Keratinocyte (primary cell): ENCODE measurements around the gene HOXA10. TPM values are rescaled to one million over a fixed set of nuclear protein-coding genes. Genes with fewer than 3 reads are reported as not detected.
A peak's percentile ranks its signal among the peaks of the same experiment; 100 is the strongest.

Experiments
- DNase-seq: peaks from one replicate; pipeline ENCODE4 v3.0.0-alpha.2; 2011; ENCODE audit warnings: low read depth, missing footprints, low spot score
- FAIRE-seq: peaks from 2 replicates; lab custom pipeline; 2011; peaks lifted over from hg19 to GRCh38; lab: Jason Lieb, UNC
- H2AFZ ChIP-seq: 2 replicates; pipeline ENCODE4 v1.6.0; 2012; ENCODE audit warnings: low read length, control low read depth, inconsistent platforms; ENCODE audit not compliant: control insufficient read depth
- H3K27ac ChIP-seq: 2 replicates; pipeline ENCODE4 v1.5.1; 2011; ENCODE audit warnings: low read length; ENCODE audit not compliant: control insufficient read depth, insufficient read depth
- H3K27me3 ChIP-seq: 3 replicates; pipeline ENCODE4 v1.6.0; 2011; ENCODE audit warnings: low read length; ENCODE audit not compliant: control insufficient read depth, insufficient read depth; ENCODE audit errors: extremely low read depth
- H3K36me3 ChIP-seq, 2 experiments: 2 replicates in 1 of 2; 3 replicates in 1 of 2; pipeline ENCODE4 v1.5.1; 2011; ENCODE audit warnings: low read length in 2 of 2, mild to moderate bottlenecking in 1 of 2; ENCODE audit not compliant: control insufficient read depth in 2 of 2, insufficient read depth in 2 of 2; ENCODE audit errors: extremely low read depth in 1 of 2
- H3K4me1 ChIP-seq: 3 replicates; pipeline ENCODE4 v1.5.1; 2011; ENCODE audit warnings: low read length; ENCODE audit not compliant: control insufficient read depth, insufficient read depth; ENCODE audit errors: extremely low read depth
- H3K4me2 ChIP-seq: 3 replicates; pipeline ENCODE4 v1.6.0; 2011; ENCODE audit warnings: low read depth, low read length; ENCODE audit not compliant: control insufficient read depth, insufficient read depth; ENCODE audit errors: extremely low read depth
- H3K4me3 ChIP-seq, 3 experiments: fragments of 200-600 bp in 1 of 3; sonication (generic) in 1 of 3; 2 replicates in 2 of 3; 3 replicates in 1 of 3; pipeline ENCODE4 v1.5.1; 2011 to 2016; ENCODE audit warnings: low read length in 3 of 3, mild to moderate bottlenecking in 3 of 3, control low read depth in 2 of 3, inconsistent platforms in 1 of 3, low read depth in 1 of 3, mixed read lengths in 1 of 3, mixed run types in 1 of 3, moderate library complexity in 1 of 3; ENCODE audit not compliant: control insufficient read depth in 2 of 3, insufficient read depth in 2 of 3; ENCODE audit errors: extremely low read depth in 1 of 3
- H3K79me2 ChIP-seq: 2 replicates; pipeline ENCODE4 v1.6.0; 2012; ENCODE audit warnings: low read length; ENCODE audit not compliant: control insufficient read depth, insufficient read depth
- H3K9ac ChIP-seq: 3 replicates; pipeline ENCODE4 v1.6.0; 2011; ENCODE audit warnings: low read length; ENCODE audit not compliant: control insufficient read depth, insufficient read depth; ENCODE audit errors: extremely low read depth
- H3K9me1 ChIP-seq: 3 replicates; pipeline ENCODE4 v1.6.0; 2011; ENCODE audit warnings: low read length; ENCODE audit not compliant: control insufficient read depth, insufficient read depth; ENCODE audit errors: extremely low read depth
- H3K9me3 ChIP-seq: 2 replicates; pipeline ENCODE4 v1.5.1; 2012; ENCODE audit warnings: low read depth, low read length; ENCODE audit not compliant: control insufficient read depth
- H4K20me1 ChIP-seq: 3 replicates; pipeline ENCODE4 v1.6.0; 2011; ENCODE audit warnings: low read length; ENCODE audit not compliant: control insufficient read depth, insufficient read depth; ENCODE audit errors: extremely low read depth
- EZH2 ChIP-seq: IDR thresholded peaks from one replicate; pipeline ENCODE4 v1.6.1; 2012; ENCODE audit warnings: inconsistent platforms, mild to moderate bottlenecking, low read length, moderate library complexity
- dilution Hi-C: fragments of 300-500 bp; cut with MboI; formaldehyde crosslinking; loops from one replicate; pipeline ENCODE4 v1.7.0; 2020; ENCODE audit warnings: low sequenced_read_pairs; ENCODE audit not compliant: extremely low pct_ligation_motif_present
- polyA plus RNA-seq, 5 experiments: library from polyadenylated mRNA; depleted of rRNA in 3 of 5; stranded (reverse) in 3 of 5; stranded (forward) in 1 of 5; unstranded in 1 of 5; fragments of >200 nt; gene quantifications; 1 replicate in 1 of 5; 2 replicates in 3 of 5; 3 replicates in 1 of 5; pipeline versions ENCODE4 v1.2.1 to v1.2.3, GENCODE V29; 2011 to 2012; ENCODE audit warnings: missing spikeins in 2 of 5, low read depth in 1 of 5, low replicate concordance in 1 of 5
- TF ChIP-seq, protein P1 (sequence below), 3 experiments: IDR thresholded peaks in 1 of 3; conservative IDR thresholded peaks in 1 of 3; optimal IDR thresholded peaks in 1 of 3; 2 replicates in 2 of 3; 3 replicates in 1 of 3; pipeline versions ENCODE3 to v1.5.1; 2011; ENCODE audit warnings: low read length in 3 of 3, mild to moderate bottlenecking in 3 of 3, moderate library complexity in 2 of 3, control low read depth in 1 of 3, inconsistent platforms in 1 of 3; ENCODE audit not compliant: insufficient read depth in 2 of 3; ENCODE audit errors: extremely low read depth in 1 of 3

Gene HOXA10
- polyA plus RNA-seq, 1 donor (not counting 4 experiments of a cell fraction or from before 2014, with no cell fraction given): 2.4 TPM

GRCh38 chr7:27139334-27140125 is 34.6 kb downstream of the HOXA10 start:
- no peak for DNase-seq
- H3K4me3 ChIP-seq: peak overlapping the region in 2 of 3 experiments; percentile 57 to 93
- no peaks in the 10 kb centered on the region for H3K27me3 ChIP-seq
- H3K9me1 ChIP-seq: no peaks in the 10 kb centered on the region
- peaks cover 46% of the 10 kb centered on the region for H3K79me2 ChIP-seq
- FAIRE-seq: no peak
- peak overlapping the region; percentile 49 for H2AFZ ChIP-seq
- dilution Hi-C loops: no loop called here
- H3K4me2 ChIP-seq: peak overlapping the region; percentile 92
- peaks cover 2 to 4% of the 10 kb centered on the region in 2 experiments for H3K36me3 ChIP-seq
- H3K9ac ChIP-seq: peak overlapping the region; percentile 93
- H3K4me1 ChIP-seq: peaks cover 43% of the 10 kb centered on the region
- no peaks in the 10 kb centered on the region for H3K9me3 ChIP-seq
- no peak for TF ChIP-seq EZH2
- TF ChIP-seq, protein P1, sequence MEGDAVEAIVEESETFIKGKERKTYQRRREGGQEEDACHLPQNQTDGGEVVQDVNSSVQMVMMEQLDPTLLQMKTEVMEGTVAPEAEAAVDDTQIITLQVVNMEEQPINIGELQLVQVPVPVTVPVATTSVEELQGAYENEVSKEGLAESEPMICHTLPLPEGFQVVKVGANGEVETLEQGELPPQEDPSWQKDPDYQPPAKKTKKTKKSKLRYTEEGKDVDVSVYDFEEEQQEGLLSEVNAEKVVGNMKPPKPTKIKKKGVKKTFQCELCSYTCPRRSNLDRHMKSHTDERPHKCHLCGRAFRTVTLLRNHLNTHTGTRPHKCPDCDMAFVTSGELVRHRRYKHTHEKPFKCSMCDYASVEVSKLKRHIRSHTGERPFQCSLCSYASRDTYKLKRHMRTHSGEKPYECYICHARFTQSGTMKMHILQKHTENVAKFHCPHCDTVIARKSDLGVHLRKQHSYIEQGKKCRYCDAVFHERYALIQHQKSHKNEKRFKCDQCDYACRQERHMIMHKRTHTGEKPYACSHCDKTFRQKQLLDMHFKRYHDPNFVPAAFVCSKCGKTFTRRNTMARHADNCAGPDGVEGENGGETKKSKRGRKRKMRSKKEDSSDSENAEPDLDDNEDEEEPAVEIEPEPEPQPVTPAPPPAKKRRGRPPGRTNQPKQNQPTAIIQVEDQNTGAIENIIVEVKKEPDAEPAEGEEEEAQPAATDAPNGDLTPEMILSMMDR (optimal IDR thresholded peaks at IDR 0.05 in 1 of 3, IDR thresholded peaks at IDR 0.05 in 1 of 3, conservative IDR thresholded peaks at IDR 0.05 in 1 of 3; ENCODE audit: extremely low read depth in 1 of 3, insufficient read depth in 2 of 3, low read length in 3 of 3): no peak
- H3K27ac ChIP-seq: peak overlapping the region; percentile 92
- H4K20me1 ChIP-seq: no peaks in the 10 kb centered on the region

DNA sequence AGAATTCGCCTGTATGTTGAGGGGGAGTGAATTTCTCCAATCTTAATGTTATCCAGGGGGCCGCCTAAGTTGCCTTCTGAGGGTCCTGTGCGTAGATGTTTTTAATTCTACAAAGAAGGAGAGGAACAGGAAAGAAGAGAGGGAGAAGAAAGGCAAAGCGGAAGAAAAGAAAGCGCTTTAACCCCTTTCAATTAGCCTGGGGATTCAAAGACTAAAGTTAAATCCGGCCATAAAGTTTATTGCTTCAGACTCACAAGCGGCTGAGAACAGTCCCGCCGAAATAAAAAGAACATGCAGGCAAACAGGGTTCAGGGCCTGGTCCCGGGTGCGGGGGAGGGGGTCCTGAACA is 35.2 kb downstream of the HOXA10 start:
- H3K36me3 ChIP-seq: peaks cover 0 to 4% of the 10 kb centered on the region in 2 experiments
- H2AFZ ChIP-seq: no peak overlapping the region
- peaks cover 46% of the 10 kb centered on the region for H3K4me1 ChIP-seq
- peaks cover 40% of the 10 kb centered on the region for H3K79me2 ChIP-seq
- H3K4me2 ChIP-seq: peak overlapping the region; percentile 92
- TF ChIP-seq, protein P1 (optimal IDR thresholded peaks at IDR 0.05 in 1 of 3, IDR thresholded peaks at IDR 0.05 in 1 of 3, conservative IDR thresholded peaks at IDR 0.05 in 1 of 3; ENCODE audit: extremely low read depth in 1 of 3, insufficient read depth in 2 of 3, low read length in 3 of 3): no peak
- TF ChIP-seq EZH2: no peak
- no peaks in the 10 kb centered on the region for H3K9me3 ChIP-seq
- no peaks in the 10 kb centered on the region for H3K9me1 ChIP-seq
- H3K4me3 ChIP-seq: peak overlapping the region in 2 of 3 experiments; percentile 57 to 93
- peak overlapping the region; percentile 92 for H3K27ac ChIP-seq
- DNase-seq (no peak), FAIRE-seq (no peak)
- dilution Hi-C loops: no loop called here
- no peaks in the 10 kb centered on the region for H3K27me3 ChIP-seq
- H3K9ac ChIP-seq: peak overlapping the region; percentile 93
- no peaks in the 10 kb centered on the region for H4K20me1 ChIP-seq
